Activated T-cell treated with anti-CD3 and anti-CD28 coated beads for 1 hour (primary cell): ENCODE results near the gene SEMA7A.
"Not testable (repeated sequence)": the region's sequence is repeated elsewhere in the genome, so short reads cannot be mapped to it uniquely, and the experiment has no call there.

Source experiments
- DNase-seq: peaks from one replicate; pipeline ENCODE4 v3.0.0-alpha.2; 2020; ENCODE audit warnings: low read depth

The SEMA7A gene

DNA sequence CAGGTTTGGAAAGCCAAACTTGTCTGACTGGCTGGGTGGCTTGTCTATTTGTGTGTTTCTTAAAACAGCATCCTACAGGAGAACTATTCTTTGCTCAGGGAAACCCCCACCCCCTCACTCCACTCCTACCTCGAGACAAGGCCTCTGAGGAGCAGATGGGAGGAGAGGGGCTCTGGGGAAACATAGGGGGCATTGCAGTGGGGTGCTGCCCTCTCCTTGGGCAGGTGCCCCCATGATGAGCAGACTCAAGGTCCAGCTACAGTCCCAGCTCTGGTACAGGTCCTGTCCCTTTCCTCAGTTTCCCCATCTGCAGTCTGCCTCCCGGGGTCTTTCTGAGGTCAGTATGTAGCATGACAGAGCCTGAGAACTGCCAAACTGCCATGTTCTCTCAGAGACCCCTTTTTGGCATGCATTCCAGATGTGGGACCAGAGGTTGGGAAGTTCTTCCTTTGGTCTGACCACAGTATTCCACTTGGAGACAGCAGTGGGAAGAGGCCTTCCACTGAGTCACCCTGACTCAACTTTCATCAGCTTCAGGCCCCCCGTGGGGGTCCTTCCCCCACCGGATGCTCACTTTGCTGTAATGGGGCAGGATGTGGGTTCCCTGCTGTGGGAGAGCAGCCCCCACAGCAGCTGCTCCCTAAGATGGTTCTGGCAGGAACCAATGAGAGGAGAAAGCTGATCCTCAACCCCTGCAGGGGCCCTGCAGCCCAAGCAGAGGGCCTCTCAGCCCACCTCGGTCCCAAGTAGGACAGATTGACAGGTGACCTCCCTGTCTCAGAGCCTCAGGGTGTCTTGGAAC, 34.0 kb downstream of the SEMA7A start:
- DNase-seq = no peak

DNA sequence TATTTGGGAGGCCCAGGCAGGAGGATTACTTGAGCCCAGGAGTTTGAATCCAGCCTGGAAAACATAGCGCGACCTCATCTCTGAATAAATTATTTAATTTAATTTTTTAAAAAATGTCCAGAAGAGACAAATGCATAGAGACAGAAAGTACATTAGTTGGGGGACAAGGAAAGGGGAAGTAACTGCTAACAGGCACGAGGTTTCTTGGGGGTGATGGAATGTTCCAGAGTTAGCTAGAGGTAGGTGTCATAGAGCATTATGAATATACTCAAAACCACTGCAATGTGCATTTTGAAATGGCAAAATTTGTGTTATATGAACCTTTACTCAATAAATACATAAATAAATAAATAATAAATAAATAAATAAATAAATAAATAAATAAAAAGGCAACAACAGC, 34.7 kb downstream of the SEMA7A start:
- no peak for DNase-seq

- DNase-seq = no peak
These were observed 35.6 kb downstream of the SEMA7A start for GRCh38 chr15:74398183-74398582.

DNA sequence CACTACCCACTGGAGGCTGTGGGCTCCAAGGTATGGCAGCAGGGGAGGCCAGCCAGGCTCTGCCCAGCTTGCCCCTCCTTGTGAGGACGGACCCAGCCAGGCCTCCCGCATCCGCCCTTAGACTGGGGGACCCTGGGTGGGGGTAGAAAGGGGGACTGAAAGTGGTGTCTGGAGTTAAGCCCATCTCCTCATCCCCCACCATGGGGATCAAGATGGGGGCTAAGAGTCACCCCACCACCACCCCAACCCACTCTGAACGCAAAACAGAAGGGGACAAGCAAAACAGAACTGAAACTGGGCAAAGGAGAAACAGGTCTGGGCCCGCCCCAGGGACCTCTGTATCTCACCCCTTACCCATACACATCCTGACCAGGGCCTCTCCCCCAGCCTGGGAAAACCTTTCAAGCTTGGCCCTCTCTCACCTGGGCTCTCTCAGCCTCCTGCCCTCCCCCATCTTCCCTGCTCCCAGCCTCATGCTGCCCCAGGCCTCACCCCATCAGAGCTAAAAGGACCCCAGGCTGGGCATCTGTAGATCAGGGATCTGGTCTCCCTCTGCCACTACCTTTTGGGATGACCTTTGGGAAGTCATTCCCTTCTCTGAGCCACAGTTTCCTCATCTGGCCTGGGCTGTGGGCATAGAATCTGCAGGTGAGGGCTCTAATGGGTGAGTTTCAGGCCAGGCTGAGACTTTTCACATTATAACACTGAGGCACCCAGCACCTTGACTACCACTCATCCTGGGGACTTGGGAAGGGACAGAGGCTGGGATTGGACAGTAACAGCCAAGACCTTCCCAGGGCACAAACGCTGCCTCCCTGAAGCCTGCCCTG, 36.3 kb downstream of the SEMA7A start:
- no peak for DNase-seq

GRCh38 chr15:74396445-74397238, 37.1 kb downstream of the SEMA7A start:
- DNase-seq = no peak

DNA sequence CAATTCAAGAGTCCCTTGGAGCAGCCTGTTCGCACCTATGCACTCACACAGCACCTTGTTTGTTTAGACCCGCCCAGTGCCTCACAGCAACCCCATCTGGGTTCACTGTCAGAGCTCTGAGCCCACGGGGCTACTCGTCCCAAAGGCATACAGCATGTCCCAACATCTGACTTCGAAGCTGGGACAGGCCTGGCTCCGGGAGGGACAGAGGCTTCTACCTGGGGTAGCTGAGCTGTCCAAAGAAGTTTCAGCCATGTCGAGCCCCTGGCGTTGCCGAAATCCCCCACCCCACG, 37.7 kb downstream of the SEMA7A start:
- DNase-seq = no peak

DNA sequence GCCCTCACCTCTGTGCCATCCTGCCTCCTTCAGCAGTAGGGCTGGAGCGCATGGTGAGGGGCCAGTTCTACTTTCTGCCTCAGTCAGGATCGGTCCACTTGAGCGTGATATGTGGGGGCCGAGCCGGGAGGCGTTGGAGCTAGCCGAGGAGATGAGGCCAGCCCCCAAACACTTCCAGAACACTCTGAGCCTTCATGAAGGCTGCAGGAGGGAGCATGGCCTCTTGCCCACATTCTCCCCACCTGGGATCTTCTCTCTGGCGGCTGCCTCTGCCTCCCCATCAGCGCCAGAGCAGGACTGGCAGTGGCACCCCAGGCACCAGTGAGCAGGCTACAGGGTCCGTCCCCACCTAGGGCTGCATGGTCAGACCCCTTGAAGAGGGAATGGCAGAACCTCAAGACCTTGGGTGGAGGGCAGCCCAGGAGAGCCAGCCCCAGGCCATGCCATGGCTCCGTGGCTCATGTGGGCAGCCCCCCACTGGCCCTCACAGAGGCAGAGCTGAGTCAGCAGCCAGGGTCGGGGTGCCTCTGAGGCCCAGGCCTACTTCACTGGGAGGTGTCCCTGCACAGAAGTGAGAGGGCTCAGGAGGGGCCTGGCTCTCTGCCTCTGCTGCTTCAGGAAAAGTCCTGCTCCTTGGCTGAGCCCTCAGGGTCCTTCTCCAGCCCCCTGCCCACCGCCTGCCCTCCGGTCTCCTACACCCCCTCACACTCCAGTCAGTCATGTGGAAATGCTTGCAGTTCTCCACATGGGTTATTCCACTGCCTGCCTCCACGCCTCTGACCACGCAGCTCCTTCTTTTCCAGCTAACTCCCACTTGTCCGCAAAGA, 38.2 kb downstream of the SEMA7A start:
- no peak for DNase-seq

DNA sequence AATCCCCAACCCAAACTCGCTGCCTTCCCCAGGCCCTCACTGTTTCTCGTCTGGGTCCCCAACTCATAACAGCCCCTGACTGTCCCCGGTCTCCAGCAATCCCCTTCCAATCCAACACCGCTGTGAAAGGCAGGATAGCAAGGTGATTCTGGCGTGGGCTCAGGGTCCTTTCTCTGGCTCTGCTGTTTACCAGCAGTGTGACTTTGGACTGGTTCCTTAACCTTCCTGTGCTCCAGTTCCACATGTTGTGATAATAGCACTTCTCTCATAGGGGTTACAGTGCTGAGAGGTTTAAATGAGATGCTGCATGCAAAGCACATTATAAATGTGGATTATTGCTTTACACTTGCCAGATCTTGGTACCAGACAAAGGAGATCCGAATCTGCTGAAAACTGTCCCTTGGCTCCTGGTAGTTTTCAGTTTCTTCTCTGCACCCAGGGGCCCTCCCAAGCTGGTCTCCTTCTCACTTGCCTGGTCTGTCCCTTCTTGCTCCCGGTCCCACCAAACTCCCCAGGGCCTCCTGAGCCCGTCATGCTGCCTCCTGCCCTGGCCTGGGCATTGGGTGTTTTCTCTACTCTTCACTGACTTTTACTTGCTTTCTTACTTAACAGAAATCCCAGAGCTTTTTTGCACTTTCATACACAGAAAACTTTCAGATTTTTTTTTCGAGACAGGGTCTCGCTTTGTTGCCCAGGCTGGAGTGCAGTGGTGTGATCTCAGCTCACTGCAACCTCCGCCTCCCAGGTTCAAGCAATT, 39.5 kb downstream of the SEMA7A start:
- DNase-seq = no peak

- DNase-seq = no peak
These were observed 40.3 kb downstream of the SEMA7A start for GRCh38 chr15:74393423-74393822.

DNA sequence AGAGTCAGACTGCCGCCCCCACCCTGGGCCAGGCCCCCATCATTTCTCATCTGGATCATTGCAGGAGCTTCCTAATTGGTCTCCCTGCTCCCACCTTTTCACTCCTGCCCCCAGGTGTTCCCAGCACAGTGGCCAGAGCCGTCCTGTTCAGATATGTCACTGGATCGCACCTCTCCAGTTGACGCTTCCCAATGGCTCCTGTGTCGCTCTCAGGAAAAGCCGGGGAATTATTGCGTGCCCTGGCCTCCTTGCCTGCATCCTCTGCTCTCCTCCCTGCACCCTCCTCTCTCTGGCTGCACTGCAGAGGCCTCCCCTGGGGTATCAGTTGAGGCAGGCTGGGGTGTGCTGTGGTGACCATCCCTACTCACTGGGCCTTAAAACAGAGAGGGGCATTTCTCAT, 40.9 kb downstream of the SEMA7A start:
- DNase-seq = no peak

DNA sequence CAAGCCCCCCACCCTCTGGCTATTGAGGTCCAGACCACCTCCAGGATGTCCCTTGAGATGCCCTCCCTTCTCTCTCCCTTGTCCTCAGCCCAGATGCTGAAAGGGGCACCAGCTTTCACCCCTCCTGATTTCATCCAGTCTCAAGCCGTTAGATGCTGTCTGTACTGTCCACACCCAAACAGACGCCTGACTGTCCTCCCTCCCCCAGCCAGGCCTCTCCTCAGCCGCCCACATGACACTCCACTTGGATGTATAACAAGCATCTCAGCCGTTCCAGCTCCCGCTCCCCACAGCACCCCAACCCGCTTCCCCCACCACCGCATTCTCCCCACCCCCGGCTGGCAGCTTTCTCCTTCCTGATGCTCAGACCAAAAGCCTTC, 41.3 kb downstream of the SEMA7A start:
- no peak for DNase-seq

GRCh38 chr15:74391582-74392450, 41.9 kb downstream of the SEMA7A start:
- DNase-seq = no peak

GRCh38 chr15:74390647-74391288, 43.0 kb downstream of the SEMA7A start:
- DNase-seq = no peak

DNA sequence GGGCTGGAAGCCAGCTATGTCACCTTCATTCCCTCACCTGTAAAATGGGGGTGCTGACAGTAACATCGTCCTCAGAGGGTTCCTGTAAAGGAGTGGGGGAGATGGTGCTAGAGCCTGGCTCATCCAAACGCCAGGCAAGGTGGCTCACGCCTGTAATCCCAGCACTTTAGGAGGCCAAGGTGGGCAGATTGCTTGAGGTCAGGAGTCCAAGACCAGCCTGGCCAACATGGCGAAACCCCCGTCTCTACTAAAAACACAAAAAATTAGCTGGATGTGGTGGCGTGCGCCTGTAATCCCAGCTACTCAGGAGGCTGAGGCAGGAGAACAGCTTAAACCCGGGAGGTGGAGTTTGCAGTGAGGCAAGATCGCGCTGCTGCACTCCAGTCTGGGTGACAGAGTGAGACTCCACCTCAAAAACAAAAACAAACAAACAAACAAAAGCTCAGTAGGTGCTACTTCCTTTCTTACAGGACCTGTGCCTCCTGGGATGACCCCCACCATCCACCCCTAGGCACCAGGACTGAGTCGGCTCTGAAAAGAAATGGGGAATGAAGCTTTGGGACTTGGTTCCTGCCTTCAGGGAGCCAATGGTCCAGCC, 43.6 kb downstream of the SEMA7A start:
- not testable (repeated sequence) for DNase-seq

- DNase-seq = no peak
These were observed 44.3 kb downstream of the SEMA7A start for GRCh38 chr15:74389241-74390048.

- no peak for DNase-seq
These were observed 45.3 kb downstream of the SEMA7A start for GRCh38 chr15:74388363-74388951.

DNA sequence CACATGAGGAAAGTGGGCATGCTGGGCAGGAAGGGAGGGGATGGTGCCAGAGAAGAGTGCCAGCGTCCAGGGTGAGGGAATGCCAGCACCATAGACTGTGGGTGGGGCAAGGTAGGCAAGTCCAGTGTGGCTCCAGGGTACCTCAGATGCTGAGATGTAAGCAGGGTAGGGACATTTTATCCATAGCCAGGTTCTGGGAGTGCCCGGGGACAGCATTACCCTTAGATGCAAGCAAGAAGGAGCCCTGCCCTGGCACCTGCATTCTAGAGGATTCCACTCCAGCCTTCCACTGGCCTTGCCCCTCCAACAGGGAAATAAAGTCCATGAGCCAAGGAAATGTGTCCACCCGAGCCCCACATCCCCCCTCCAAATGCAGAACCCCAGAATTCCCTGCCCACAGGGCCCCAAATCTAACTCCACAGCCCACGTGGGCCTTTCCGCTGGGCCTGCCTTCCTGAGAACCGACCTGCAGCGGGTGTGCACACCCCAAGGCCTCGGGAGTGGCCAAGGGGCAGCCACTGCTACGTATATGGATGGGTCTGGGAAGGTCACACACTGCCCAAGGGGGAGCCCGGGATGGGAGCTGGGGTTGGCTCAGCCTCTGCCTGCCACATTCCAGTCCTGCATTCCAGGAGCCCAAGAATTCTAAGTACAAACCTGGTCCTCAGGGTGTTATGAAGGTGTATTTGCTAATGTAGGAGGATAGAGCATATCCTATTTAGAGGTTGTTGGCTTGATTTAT, 46.0 kb downstream of the SEMA7A start:
- no peak for DNase-seq
